ENCODE data around the gene BST1. TPM values are rescaled to one million over a fixed set of nuclear protein-coding genes. Genes with fewer than 3 reads are reported as not detected.

The BST1 gene
- total RNA-seq, 1 experiment from 2014 or later = 3.0 TPM

GRCh38 chr4:15657366-15657765, 45.5 kb upstream of the BST1 start:
- no peaks in the 10 kb centered on the region for H3K9me3 ChIP-seq (ENCODE audit: control insufficient read depth, insufficient read depth, low read depth, low read length)
- H3K4me1 ChIP-seq (ENCODE audit: control insufficient read depth, insufficient read depth, low read length) = peaks cover 11% of the 10 kb centered on the region; the same call in 1 of the 2 replicates
- CTCF ChIA-PET = no interaction called here
- intact Hi-C loops (cut with micrococcal nuclease; ENCODE audit: unreplicated experiment) (no loop called here), in situ Hi-C loops (cut with HindIII; ENCODE audit: low pct_unique_long_range_greater_than_20kb, low sequenced_read_pairs) (no loop called here)
- H3K4me3 ChIP-seq (ENCODE audit: low read depth in 2 of 2, low read length in 2 of 2) = no peak overlapping the region
- no peaks in the 10 kb centered on the region for H3K27me3 ChIP-seq (ENCODE audit: control insufficient read depth, insufficient read depth, low read length)
- H3K36me3 ChIP-seq (ENCODE audit: control insufficient read depth, insufficient read depth, low read length) = no peaks in the 10 kb centered on the region; the same call in 1 of the 2 replicates
- BruUV-seq (replicated peaks) = no TSS peak
- DNase-seq (ENCODE audit: low read depth, low spot score) (no peak), ATAC-seq (no peak)
- TF ChIP-seq POLR2AphosphoS5 (IDR thresholded peaks at IDR 0.05; ENCODE audit: low read depth, low read length) (no peak), CTCF (IDR thresholded peaks at IDR 0.05) (no peak), TCF7L2 (IDR thresholded peaks at IDR 0.05; ENCODE audit: low read depth, low read length) (no peak)
- H3K27ac ChIP-seq (ENCODE audit: low read length) = no peak overlapping the region
- POLR2A ChIA-PET = no interaction called here

GRCh38 chr4:15658136-15658770, 44.6 kb upstream of the BST1 start:
- CTCF ChIA-PET = no interaction called here
- TF ChIP-seq CTCF (IDR thresholded peaks at IDR 0.05) = no peak
- no peak for TF ChIP-seq SIN3A (IDR thresholded peaks at IDR 0.05; ENCODE audit: borderline replicate concordance, insufficient read depth, low read depth, low read length)
- no peak for TF ChIP-seq TCF7L2 (IDR thresholded peaks at IDR 0.05; ENCODE audit: low read depth, low read length)
- no peak for TF ChIP-seq REST (IDR thresholded peaks at IDR 0.05; ENCODE audit: insufficient read depth in 1 of 2, low read depth in 2 of 2, low read length in 1 of 2)
- no peak for TF ChIP-seq POLR2AphosphoS5 (IDR thresholded peaks at IDR 0.05; ENCODE audit: low read depth, low read length)
- Histone ChIP-seq H3K4me1 (ENCODE audit: control insufficient read depth, insufficient read depth, low read length) (peaks cover 8% of the 10 kb centered on the region; the same call in 1 of the 2 replicates), H3K27ac (ENCODE audit: low read length) (no peak overlapping the region), H3K36me3 (ENCODE audit: control insufficient read depth, insufficient read depth, low read length) (no peaks in the 10 kb centered on the region; the same call in 1 of the 2 replicates), H3K4me3 (ENCODE audit: low read depth in 2 of 2, low read length in 2 of 2) (no peak overlapping the region), H3K9me3 (ENCODE audit: control insufficient read depth, insufficient read depth, low read depth, low read length) (no peaks in the 10 kb centered on the region), H3K27me3 (ENCODE audit: control insufficient read depth, insufficient read depth, low read length) (no peaks in the 10 kb centered on the region)
- DNase-seq (ENCODE audit: low read depth, low spot score) (no peak), ATAC-seq (no peak)
- POLR2A ChIA-PET = no interaction called here
- intact Hi-C loops (cut with micrococcal nuclease; ENCODE audit: unreplicated experiment) (no loop called here), in situ Hi-C loops (cut with HindIII; ENCODE audit: low pct_unique_long_range_greater_than_20kb, low sequenced_read_pairs) (no loop called here)
- no TSS peak for BruUV-seq (replicated peaks)
